Small intestine (tissue), 7 donors: ENCODE data around the gene PLEKHA6. TPM values are rescaled to one million over a fixed set of nuclear protein-coding genes. Genes with fewer than 3 reads are reported as not detected.

ENCODE experiments used
- DNase-seq, 2 donors: peaks; one replicate each; pipeline versions ENCODE4 v3.0.0 to v3.0.0-alpha.2; 2013
- FAIRE-seq: peaks from 2 replicates; lab custom pipeline; 2012; peaks lifted over from hg19 to GRCh38; lab: Jason Lieb, UNC
- H3K27ac ChIP-seq, 3 donors: one replicate each; pipeline ENCODE4 v1.5.1; 2013; ENCODE audit warnings: low read length in 2 of 3, mild to moderate bottlenecking in 2 of 3, control low read depth in 1 of 3, inconsistent platforms in 1 of 3, low read depth in 1 of 3, moderate library complexity in 1 of 3
- H3K27me3 ChIP-seq, 3 donors: one replicate each; pipeline ENCODE4 v1.6.1; 2013; ENCODE audit warnings: low read length in 3 of 3, inconsistent platforms in 1 of 3; ENCODE audit not compliant: control insufficient read depth in 3 of 3, insufficient read depth in 3 of 3
- H3K36me3 ChIP-seq, 3 donors: one replicate each; pipeline ENCODE4 v1.6.1; 2013; ENCODE audit warnings: low read length in 3 of 3, inconsistent platforms in 1 of 3, low read depth in 1 of 3, mild to moderate bottlenecking in 1 of 3, moderate library complexity in 1 of 3; ENCODE audit not compliant: control insufficient read depth in 3 of 3, insufficient read depth in 2 of 3
- H3K4me1 ChIP-seq, 3 donors: one replicate each; pipeline ENCODE4 v1.6.1; 2013; ENCODE audit warnings: low read length in 2 of 3, inconsistent platforms in 1 of 3, low read depth in 1 of 3, mild to moderate bottlenecking in 1 of 3, moderate library complexity in 1 of 3; ENCODE audit not compliant: control insufficient read depth in 3 of 3, insufficient read depth in 2 of 3
- H3K4me3 ChIP-seq, 3 donors: one replicate each; pipeline ENCODE4 v1.5.1; 2013; ENCODE audit warnings: low read length in 3 of 3, control low read depth in 1 of 3, inconsistent platforms in 1 of 3, low read depth in 1 of 3, mild to moderate bottlenecking in 1 of 3, moderate library complexity in 1 of 3
- H3K9me3 ChIP-seq, 2 donors: one replicate each; pipeline ENCODE4 v1.6.1; 2013; ENCODE audit warnings: low read depth in 1 of 2, low read length in 1 of 2; ENCODE audit not compliant: control insufficient read depth in 2 of 2, insufficient read depth in 1 of 2
- WGBS, 3 donors: extraction: QIAGEN DNeasy Blood & Tissue Kit; methylation state at CpG; one replicate each; pipeline ENCODE4 v1.1.7; 2013; 5-methylcytosine and 5-hydroxymethylcytosine counted together
- polyA plus RNA-seq, 4 donors: library from polyadenylated mRNA; stranded (reverse) in 3 of 4; unstranded in 1 of 4; fragments of 200-250 nt in 3 of 4; fragments of 120-200 nt in 1 of 4; gene quantifications; one replicate each; pipeline versions ENCODE4 v1.2.1 to v1.2.3, GENCODE V29; 2013
- donor health status: healthy with polysubstance abuse.
- donor health status: control.
- donor health status: control.
- donor health status: Bipolar disorder and iron deficiency.
- donor health status: healthy.

Gene PLEKHA6
- polyA plus RNA-seq, 4 donors: 27.4 to 58.0 (median 38.3) TPM

- Histone ChIP-seq H3K36me3 (peaks cover 0 to 9% (median 0%) of the 10 kb centered on the region in 3 donors), H3K4me1 (peaks cover 0 to 28% (median 0%) of the 10 kb centered on the region in 3 donors), H3K27ac (peak overlapping the region in 1 of 3 donors; percentile 54), H3K27me3 (peaks cover 0 to 2% (median 0%) of the 10 kb centered on the region in 3 donors), H3K4me3 (no peak overlapping the region), H3K9me3 (no peaks in the 10 kb centered on the region)
- WGBS, 3 donors: 78 to 85% (median 85%) methylated on average over 7 of the region's 7 CpGs
- DNase-seq (peak in 1 of 2 donors; percentile 52), FAIRE-seq (no peak)
Observed at GRCh38 chr1:204211046-204211445, 148.7 kb downstream of the PLEKHA6 start.

DNA sequence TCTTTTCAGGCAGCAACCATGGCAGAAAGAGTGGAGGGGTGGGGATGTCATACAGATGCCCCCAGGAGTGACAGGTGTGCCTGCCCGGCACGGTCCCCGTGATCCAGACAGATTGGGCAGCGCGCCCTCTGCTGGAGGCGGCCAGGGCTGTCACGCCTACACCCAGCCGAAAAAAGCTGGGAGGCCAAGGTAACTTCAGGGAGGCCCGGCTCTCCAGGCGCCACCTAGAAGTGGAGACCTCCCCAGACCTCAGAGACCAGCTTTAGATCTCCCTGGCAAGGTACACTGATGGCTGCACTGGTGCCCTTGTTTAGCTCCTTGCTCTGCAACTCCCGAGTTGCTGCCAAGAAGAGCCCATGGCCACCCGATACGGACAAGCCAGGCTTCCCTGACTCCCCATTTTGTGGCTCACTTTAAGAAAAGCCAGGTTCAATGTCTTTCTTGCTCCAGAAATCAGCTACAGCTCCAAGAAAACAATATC, 152.6 kb downstream of the PLEKHA6 start:
- DNase-seq (peak; percentile 56 to 80), FAIRE-seq (no peak)
- Histone ChIP-seq H3K27ac (no peak overlapping the region), H3K36me3 (peaks cover 0 to 22% (median 0%) of the 10 kb centered on the region in 3 donors), H3K4me1 (peaks cover 0 to 21% (median 0%) of the 10 kb centered on the region in 3 donors), H3K4me3 (no peak overlapping the region), H3K9me3 (no peaks in the 10 kb centered on the region), H3K27me3 (no peaks in the 10 kb centered on the region)
- WGBS, 3 donors: 17 to 19% (median 18%) methylated on average over 13 of the region's 13 CpGs

GRCh38 chr1:204206121-204206520, 153.6 kb downstream of the PLEKHA6 start:
- FAIRE-seq: no peak
- WGBS, 3 donors: 52 to 58% (median 55%) methylated on average over 2 of the region's 2 CpGs
- Histone ChIP-seq H3K9me3 (no peaks in the 10 kb centered on the region), H3K27ac (no peak overlapping the region), H3K4me1 (peaks cover 0 to 10% (median 0%) of the 10 kb centered on the region in 3 donors), H3K27me3 (no peaks in the 10 kb centered on the region), H3K4me3 (no peak overlapping the region), H3K36me3 (peaks cover 0 to 32% (median 0%) of the 10 kb centered on the region in 3 donors)
- no peak for DNase-seq

GRCh38 chr1:204205486-204205885, 154.2 kb downstream of the PLEKHA6 start:
- FAIRE-seq (no peak), DNase-seq (no peak)
- peaks cover 0 to 36% (median 0%) of the 10 kb centered on the region in 3 donors for H3K36me3 ChIP-seq
- peaks cover 0 to 7% (median 0%) of the 10 kb centered on the region in 3 donors for H3K4me1 ChIP-seq
- H3K9me3 ChIP-seq: no peaks in the 10 kb centered on the region
- H3K27ac ChIP-seq: no peak overlapping the region
- H3K27me3 ChIP-seq: no peaks in the 10 kb centered on the region
- no peak overlapping the region for H3K4me3 ChIP-seq

- Histone ChIP-seq H3K4me3 (no peak overlapping the region), H3K27ac (no peak overlapping the region), H3K9me3 (no peaks in the 10 kb centered on the region), H3K4me1 (peaks cover 0 to 10% (median 0%) of the 10 kb centered on the region in 3 donors), H3K27me3 (no peaks in the 10 kb centered on the region), H3K36me3 (peaks cover 0 to 36% (median 0%) of the 10 kb centered on the region in 3 donors)
- FAIRE-seq (no peak), DNase-seq (no peak)
- 72 to 87% (median 87%) methylated on average over 2 of the region's 2 CpGs for WGBS, 3 donors
Observed at GRCh38 chr1:204204944-204205343, 154.8 kb downstream of the PLEKHA6 start.

GRCh38 chr1:204203206-204203767, 156.4 kb downstream of the PLEKHA6 start:
- DNase-seq: no peak
- no peak overlapping the region for H3K4me3 ChIP-seq
- peaks cover 0 to 43% (median 0%) of the 10 kb centered on the region in 3 donors for H3K36me3 ChIP-seq
- 88 to 93% (median 90%) methylated on average over 5 of the region's 5 CpGs for WGBS, 3 donors
- H3K27ac ChIP-seq: no peak overlapping the region
- H3K9me3 ChIP-seq: no peaks in the 10 kb centered on the region
- no peak for FAIRE-seq
- H3K4me1 ChIP-seq: peaks cover 0 to 27% (median 0%) of the 10 kb centered on the region in 3 donors
- no peaks in the 10 kb centered on the region for H3K27me3 ChIP-seq

DNA sequence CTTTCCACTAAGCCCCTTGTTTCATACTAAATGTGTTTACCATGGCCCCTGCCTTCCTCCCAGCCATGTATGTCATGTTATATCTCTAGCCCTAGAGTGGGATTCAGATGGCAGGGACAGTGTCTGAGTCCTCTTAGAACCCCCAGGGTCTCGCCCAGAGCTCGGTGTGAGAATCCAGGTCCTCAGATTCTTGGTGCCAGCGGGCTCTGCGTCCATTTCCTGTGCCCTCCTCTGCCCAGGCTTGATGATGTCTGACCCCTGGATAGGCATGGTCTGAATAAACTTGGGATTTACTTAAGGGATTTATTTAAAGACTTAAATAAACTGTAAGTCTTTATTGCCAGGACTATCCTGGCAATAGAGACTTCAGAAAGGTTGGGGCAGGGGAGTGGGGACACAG, 157.2 kb downstream of the PLEKHA6 start:
- no peak for DNase-seq
- peaks cover 0 to 49% (median 0%) of the 10 kb centered on the region in 3 donors for H3K36me3 ChIP-seq
- H3K27me3 ChIP-seq: no peaks in the 10 kb centered on the region
- H3K27ac ChIP-seq: no peak overlapping the region
- no peak for FAIRE-seq
- H3K9me3 ChIP-seq: no peaks in the 10 kb centered on the region
- WGBS, 3 donors: 85 to 93% (median 87%) methylated on average over 4 of the region's 4 CpGs
- no peak overlapping the region for H3K4me3 ChIP-seq
- H3K4me1 ChIP-seq: peaks cover 0 to 30% (median 0%) of the 10 kb centered on the region in 3 donors

DNA sequence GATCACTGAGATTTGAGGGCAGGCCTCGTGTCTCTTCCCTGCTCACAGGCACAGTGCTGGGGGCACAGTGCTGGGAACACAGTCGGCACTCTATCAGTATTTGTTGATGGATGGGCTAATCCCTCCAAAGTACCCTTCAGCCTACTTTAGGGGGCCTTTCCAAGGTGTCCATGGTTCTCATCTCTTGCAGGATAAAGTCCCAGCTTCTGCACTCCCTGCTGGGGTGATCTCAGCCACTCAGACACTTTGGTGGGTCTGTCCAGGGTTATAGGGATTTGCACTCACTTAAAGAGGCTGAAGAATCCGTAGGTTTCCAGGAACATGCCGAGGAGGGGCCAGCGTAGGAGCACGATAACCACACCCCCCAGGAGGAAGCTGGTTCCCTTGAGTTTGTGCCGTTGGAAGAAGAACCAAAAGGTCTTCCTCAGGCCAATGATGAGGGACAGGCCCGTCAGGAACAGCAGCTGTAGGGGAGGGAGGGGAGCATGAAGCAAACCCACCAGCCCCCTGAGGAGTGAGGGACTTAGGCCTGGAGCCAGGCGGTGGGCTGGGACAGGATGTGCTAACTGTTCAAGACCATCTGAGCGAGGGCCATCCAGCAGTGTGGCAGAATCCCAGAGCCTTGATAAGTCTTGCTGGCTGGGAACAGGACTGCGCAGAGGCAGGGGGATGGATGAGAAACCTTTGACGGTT, 158.2 kb downstream of the PLEKHA6 start:
- H3K36me3 ChIP-seq: peaks cover 0 to 55% (median 0%) of the 10 kb centered on the region in 3 donors
- WGBS, 3 donors: 80 to 87% (median 86%) methylated on average over 12 of the region's 12 CpGs
- H3K4me1 ChIP-seq: peaks cover 0 to 31% (median 0%) of the 10 kb centered on the region in 3 donors
- no peaks in the 10 kb centered on the region for H3K9me3 ChIP-seq
- H3K27me3 ChIP-seq: no peaks in the 10 kb centered on the region
- DNase-seq: no peak
- H3K27ac ChIP-seq: no peak overlapping the region
- FAIRE-seq: no peak
- H3K4me3 ChIP-seq: no peak overlapping the region
